ENCODE results near the gene CCDC68. TPM values are rescaled to one million over a fixed set of nuclear protein-coding genes. Genes with fewer than 3 reads are reported as not detected.

Gene CCDC68
- total RNA-seq, 1 experiment from 2014 or later: not detected

GRCh38 chr18:54962919-54963645 is 3.8 kb upstream of the CCDC68 start:
- Histone ChIP-seq H3K4me1 (ENCODE audit: insufficient read depth, low read length, poor library complexity, severe bottlenecking) (no peaks in the 10 kb centered on the region), H3K36me3 (ENCODE audit: insufficient read depth, low read length, poor library complexity, severe bottlenecking) (no peaks in the 10 kb centered on the region), H3K4me3 (ENCODE audit: low read depth, low read length, poor library complexity, severe bottlenecking) (no peak overlapping the region), H3K27ac (ENCODE audit: low read depth, low read length, poor library complexity, severe bottlenecking) (no peak overlapping the region), H3K9me3 (ENCODE audit: low read depth, low read length, poor library complexity, severe bottlenecking) (no peaks in the 10 kb centered on the region), H3K27me3 (replicated peaks; ENCODE audit: insufficient read depth, low read depth, low read length, poor library complexity) (peaks cover 25% of the 10 kb centered on the region)
- ChIA-PET POLR2A (ENCODE audit: low non-redundant PET) (no interaction called here), CTCF (no interaction called here)
- DNase-seq (ENCODE audit: low spot score): no peak
- no TSS peak for BruUV-seq (replicated peaks)
- TF ChIP-seq CTCF (conservative IDR thresholded peaks at IDR 0.05; ENCODE audit: low read depth, low read length) (no peak), EZH2 (IDR thresholded peaks at IDR 0.05; ENCODE audit: borderline replicate concordance, low read depth, low read length, poor library complexity, severe bottlenecking) (no peak)
- intact Hi-C loops (cut with micrococcal nuclease; ENCODE audit: unreplicated experiment): no loop called here

- intact Hi-C loops (cut with micrococcal nuclease; ENCODE audit: unreplicated experiment): no loop called here
These were observed 2.6 kb upstream of the CCDC68 start for GRCh38 chr18:54961868-54962267.

GRCh38 chr18:54961016-54961423 is 1.8 kb upstream of the CCDC68 start:
- Histone ChIP-seq H3K36me3 (ENCODE audit: insufficient read depth, low read length, poor library complexity, severe bottlenecking) (no peaks in the 10 kb centered on the region), H3K27ac (ENCODE audit: low read depth, low read length, poor library complexity, severe bottlenecking) (no peak overlapping the region), H3K9me3 (ENCODE audit: low read depth, low read length, poor library complexity, severe bottlenecking) (no peaks in the 10 kb centered on the region), H3K4me1 (ENCODE audit: insufficient read depth, low read length, poor library complexity, severe bottlenecking) (no peaks in the 10 kb centered on the region), H3K27me3 (replicated peaks; ENCODE audit: insufficient read depth, low read depth, low read length, poor library complexity) (peaks cover 25% of the 10 kb centered on the region), H3K4me3 (ENCODE audit: low read depth, low read length, poor library complexity, severe bottlenecking) (no peak overlapping the region)
- DNase-seq (ENCODE audit: low spot score): no peak
- no peak for TF ChIP-seq EZH2 (IDR thresholded peaks at IDR 0.05; ENCODE audit: borderline replicate concordance, low read depth, low read length, poor library complexity, severe bottlenecking)
- TF ChIP-seq CTCF (conservative IDR thresholded peaks at IDR 0.05; ENCODE audit: low read depth, low read length): no peak
- ChIA-PET CTCF (no interaction called here), POLR2A (ENCODE audit: low non-redundant PET) (interaction anchor here (0.6 kb wide), 1 partner anchor 26 kb away, joined by 3 read pairs; no protein-coding TSS in a partner anchor)
- BruUV-seq (replicated peaks): no TSS peak
- intact Hi-C loops (cut with micrococcal nuclease; ENCODE audit: unreplicated experiment): no loop called here

More at GRCh38 chr18:54961868-54962267, 2.6 kb upstream of the CCDC68 start:
- no peak for TF ChIP-seq CTCF (conservative IDR thresholded peaks at IDR 0.05; ENCODE audit: low read depth, low read length)
- no peak for TF ChIP-seq EZH2 (IDR thresholded peaks at IDR 0.05; ENCODE audit: borderline replicate concordance, low read depth, low read length, poor library complexity, severe bottlenecking)
- Histone ChIP-seq H3K36me3 (ENCODE audit: insufficient read depth, low read length, poor library complexity, severe bottlenecking) (no peaks in the 10 kb centered on the region), H3K9me3 (ENCODE audit: low read depth, low read length, poor library complexity, severe bottlenecking) (no peaks in the 10 kb centered on the region), H3K27me3 (replicated peaks; ENCODE audit: insufficient read depth, low read depth, low read length, poor library complexity) (peaks cover 25% of the 10 kb centered on the region), H3K4me3 (ENCODE audit: low read depth, low read length, poor library complexity, severe bottlenecking) (no peak overlapping the region), H3K27ac (ENCODE audit: low read depth, low read length, poor library complexity, severe bottlenecking) (no peak overlapping the region), H3K4me1 (ENCODE audit: insufficient read depth, low read length, poor library complexity, severe bottlenecking) (no peaks in the 10 kb centered on the region)
- DNase-seq (ENCODE audit: low spot score): no peak
- POLR2A ChIA-PET (ENCODE audit: low non-redundant PET): no interaction called here
- CTCF ChIA-PET: no interaction called here
- BruUV-seq (replicated peaks): no TSS peak

All from A673 (cell line).